Cardiac septum (tissue), 1 donor: ENCODE data around the gene MPG. TPM values are rescaled to one million over a fixed set of nuclear protein-coding genes. Genes with fewer than 3 reads are reported as not detected.

Experiments used
- DNase-seq: peaks from one replicate; pipeline ENCODE4 v3.0.0-alpha.2; 2020; ENCODE audit warnings: low spot score
- intact Hi-C: fragments of 100-400 bp; cut with DNase I; formaldehyde crosslinking; loops from one replicate; pipeline ENCODE4 v1.14.0; 2022
- total RNA-seq: library from RNA; stranded (reverse); fragmentation: NEBNext Ultra II Directional; extraction: Animal tissue kit (Norgen Biotek cat#: 25700); gene quantifications from one replicate; pipeline ENCODE4 v1.2.1, GENCODE V29; 2021
- donor health status: DM: no; HTN: no; CAD: no.

MPG gene
- total RNA-seq, 1 donor from 2014 or later = 33.6 TPM

DNA sequence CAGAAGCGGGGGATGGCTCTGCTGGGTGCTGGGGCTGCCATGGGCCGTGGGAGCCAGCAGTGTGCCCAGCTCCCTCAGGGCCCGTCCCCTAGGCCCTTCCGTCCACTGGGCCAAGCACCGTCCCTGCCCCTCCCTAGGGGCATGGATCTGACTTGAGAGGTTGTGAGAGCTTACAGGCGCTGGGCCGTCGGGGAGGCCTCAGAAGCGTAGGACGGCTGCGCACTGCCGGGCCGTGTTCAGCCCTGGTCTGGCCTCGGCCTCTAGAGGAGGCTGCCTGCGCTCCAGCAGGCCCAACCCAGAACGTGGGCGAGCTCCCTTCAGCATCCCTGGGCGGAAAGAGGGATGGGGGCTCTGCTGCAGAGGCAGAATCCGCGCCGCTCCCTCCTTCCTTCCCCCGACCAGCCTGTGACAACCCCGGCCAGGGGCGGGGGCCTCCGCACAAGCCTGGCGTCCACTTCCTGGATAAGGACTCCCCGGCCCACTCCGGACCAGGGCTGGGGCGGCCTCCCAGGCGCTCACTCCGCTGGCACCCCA lies 685 bp upstream of the MPG start:
- peak; percentile 84 for DNase-seq
- intact Hi-C loops = no loop called here

- intact Hi-C loops = no loop called here
- no peak for DNase-seq
Measured at GRCh38 chr16:78444-79150, 572 bp downstream of the MPG start.

DNA sequence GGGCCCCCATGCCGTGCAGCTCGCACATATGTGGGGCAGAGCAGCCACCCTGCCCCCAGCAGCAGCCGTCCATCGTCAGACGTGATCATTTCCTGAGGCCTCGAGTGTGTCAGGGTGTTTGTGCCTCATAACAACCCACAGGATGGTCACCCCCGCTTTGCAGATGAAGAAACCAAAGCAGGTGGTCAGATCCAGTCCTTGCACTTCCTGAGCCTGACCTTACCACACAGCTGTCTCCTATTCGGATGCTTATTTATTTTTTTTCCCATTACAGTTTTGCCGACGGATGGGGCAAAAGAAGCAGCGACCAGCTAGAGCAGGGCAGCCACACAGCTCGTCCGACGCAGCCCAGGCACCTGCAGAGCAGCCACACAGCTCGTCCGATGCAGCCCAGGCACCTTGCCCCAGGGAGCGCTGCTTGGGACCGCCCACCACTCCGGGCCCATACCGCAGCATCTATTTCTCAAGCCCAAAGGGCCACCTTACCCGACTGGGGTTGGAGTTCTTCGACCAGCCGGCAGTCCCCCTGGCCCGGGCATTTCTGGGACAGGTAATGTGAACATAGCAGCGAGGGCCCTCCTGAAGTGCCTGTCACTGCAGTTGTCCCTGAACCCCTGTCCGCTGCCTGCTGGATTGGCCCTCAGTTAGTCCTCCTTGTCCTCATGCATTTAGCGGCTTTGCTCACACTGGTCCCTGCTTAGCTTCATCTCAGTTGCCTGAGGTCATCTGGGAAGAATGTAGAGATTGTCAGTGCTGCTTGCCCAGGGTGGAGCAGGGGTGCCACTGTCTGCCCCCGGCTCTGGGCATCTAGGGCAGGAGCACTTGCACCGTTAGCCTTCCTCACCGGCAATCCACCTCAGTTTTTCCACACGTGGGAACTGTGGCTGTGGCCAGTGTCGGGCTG lies 1.4 kb downstream of the MPG start:
- intact Hi-C loops = no loop called here
- no peak for DNase-seq

GRCh38 chr16:83060-83603 lies 5.1 kb downstream of the MPG start:
- intact Hi-C loops = no loop called here
- no peak for DNase-seq

- intact Hi-C loops = no loop called here
- DNase-seq = no peak
Measured at GRCh38 chr16:83781-84615, 6.0 kb downstream of the MPG start.

DNA sequence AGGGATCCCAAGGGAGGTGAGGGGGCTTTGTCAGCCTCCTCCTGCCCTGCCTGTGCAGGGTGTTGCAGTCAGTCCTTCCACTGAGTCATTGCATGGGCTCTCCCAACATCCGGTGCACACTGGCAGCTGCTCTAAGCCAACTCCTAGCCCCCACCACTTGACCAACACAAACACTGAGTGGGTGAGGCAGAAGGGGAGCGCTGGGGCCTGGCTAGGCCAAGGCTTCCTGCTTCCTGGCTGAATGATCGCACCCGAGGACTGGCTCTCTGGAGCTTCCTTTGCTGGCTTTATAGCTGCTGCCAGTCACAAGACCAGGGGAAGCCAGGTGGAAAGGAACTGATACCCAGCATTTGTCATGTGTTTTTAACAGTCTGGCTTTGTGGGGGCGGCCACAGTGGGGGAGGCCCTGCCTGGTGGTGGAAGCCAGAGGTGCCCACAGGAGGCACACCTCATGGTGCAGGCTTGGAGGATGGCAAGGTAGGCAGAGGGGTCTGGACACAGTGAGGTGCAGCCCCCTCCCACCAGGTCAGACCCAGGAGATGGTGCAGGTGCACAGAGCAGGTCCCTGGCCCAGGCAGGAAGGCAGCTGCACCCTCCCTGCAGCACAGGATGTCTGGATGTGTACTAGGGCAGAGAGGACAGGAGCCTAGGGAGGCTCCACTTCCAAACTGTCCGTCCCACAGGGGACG lies 6.8 kb downstream of the MPG start:
- intact Hi-C loops = no loop called here
- DNase-seq = peak; percentile 86

GRCh38 chr16:85407-85782 lies 7.4 kb downstream of the MPG start:
- intact Hi-C loops = no loop called here
- no peak for DNase-seq

- DNase-seq = no peak
- intact Hi-C loops = no loop called here
Measured at GRCh38 chr16:85865-86264, 7.8 kb downstream of the MPG start.

DNA sequence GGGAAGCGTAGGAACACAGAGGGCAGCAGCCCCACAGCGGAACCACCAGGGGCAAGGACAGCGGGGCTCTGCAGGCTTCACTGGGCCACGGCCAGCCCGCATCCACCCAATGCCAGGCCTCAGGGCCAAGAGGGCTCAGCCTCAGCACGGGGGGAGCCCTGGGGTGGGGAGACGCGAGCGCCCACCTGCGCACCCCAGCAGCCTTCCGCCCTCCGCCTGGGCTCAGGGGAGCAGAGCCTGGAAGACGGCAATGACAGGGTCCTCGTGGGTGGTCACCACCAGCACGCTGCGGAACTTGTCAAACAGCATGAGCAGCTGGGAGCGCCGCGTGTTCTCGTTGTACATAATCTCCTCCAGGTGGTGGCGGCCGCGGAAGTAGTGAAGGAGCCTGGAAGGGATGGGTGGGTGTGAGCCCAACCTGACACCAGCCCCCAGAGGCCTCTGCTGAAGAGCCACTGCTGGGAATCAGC lies 8.5 kb downstream of the MPG start:
- intact Hi-C loops = no loop called here
- DNase-seq = no peak

DNA sequence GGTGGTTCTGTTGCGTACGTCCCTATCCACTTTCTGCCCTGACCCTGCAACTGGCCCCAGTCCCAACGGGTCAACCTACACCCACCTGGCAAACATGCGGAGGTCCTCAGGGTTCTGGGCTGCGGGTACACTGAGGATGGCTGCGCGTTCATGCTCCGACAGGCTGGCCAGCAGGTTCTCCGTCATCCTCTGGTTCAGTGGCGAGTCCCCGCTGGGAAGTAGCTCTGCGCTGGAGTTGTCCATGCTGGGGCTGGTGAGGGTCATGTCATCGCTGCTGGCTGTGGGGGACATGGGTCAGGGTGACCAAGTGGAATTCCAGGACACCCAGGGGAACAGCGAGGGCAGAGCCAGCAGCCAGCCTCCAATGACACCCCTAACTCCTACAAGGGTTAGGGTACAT lies 10.6 kb downstream of the MPG start:
- no peak for DNase-seq
- intact Hi-C loops = no loop called here

GRCh38 chr16:89391-90302 lies 11.6 kb downstream of the MPG start:
- DNase-seq = no peak
- intact Hi-C loops = no loop called here

DNA sequence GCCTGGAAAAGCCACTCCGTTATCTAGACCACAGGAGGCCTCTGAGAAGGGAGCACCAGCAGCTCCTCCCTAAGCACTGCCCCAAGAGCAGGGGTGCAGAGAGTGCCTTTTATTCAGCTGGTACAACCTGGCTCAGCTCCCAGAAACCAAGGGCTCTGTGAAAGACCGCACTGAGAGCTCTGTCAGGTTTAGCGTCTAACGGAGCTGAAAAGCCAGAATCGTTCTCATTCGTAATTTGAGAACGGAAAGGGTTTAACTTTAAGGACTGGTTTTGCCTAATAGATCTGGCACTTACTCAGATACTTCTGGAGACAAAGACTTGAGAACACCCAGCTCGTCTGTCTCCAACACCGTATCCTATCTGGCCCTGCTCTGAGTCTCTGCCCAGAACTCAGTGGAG lies 13.5 kb downstream of the MPG start:
- intact Hi-C loops = no loop called here
- DNase-seq = no peak

GRCh38 chr16:92431-93339 lies 14.7 kb downstream of the MPG start:
- intact Hi-C loops = no loop called here
- DNase-seq = no peak

- intact Hi-C loops = no loop called here
- DNase-seq = no peak
Measured at GRCh38 chr16:94918-95265, 16.9 kb downstream of the MPG start.

GRCh38 chr16:96935-97381 lies 18.9 kb downstream of the MPG start:
- peak; percentile 93 for DNase-seq
- intact Hi-C loops = loop anchor here (1.0 kb wide), 1 partner anchor 32 kb away; no protein-coding TSS in a partner anchor

DNA sequence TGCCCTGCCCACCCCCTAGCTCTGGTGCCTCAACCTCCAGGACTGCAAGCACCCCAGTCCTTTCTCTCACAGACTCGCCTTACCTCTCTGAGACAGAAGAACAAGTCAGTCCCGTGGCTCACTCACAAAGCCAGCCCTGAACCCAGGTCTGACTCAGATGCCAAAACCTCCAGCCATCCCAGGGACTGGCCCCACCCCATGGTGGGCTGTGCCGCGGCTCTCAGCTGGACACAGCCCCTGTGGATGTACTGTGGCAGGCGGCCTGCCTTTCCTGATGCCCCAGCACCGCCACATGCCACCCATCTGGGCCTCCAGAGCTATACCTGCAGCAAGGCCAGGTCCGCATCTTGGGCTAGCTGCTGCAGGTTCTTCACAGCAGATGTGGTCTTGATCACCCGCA lies 19.8 kb downstream of the MPG start:
- intact Hi-C loops = no loop called here

GRCh38 chr16:100989-101388 lies 23.0 kb downstream of the MPG start:
- intact Hi-C loops = no loop called here
- no peak for DNase-seq

More for the DNA sequence above, 19.8 kb downstream of the MPG start:
- DNase-seq = no peak
